ENCODE data around the gene CHCT1.
"Not testable (repeated sequence)": the region's sequence is repeated elsewhere in the genome, so short reads cannot be mapped to it uniquely, and the experiment has no call there.

Gene CHCT1

GRCh38 chr17:60422162-60422665 is at the start of gene CHCT1:
TSS of gene CHCT1 (plus strand) at chr17:60422489. CDS start at chr17:60422593, 104 bp downstream.
- DNase-seq (ENCODE audit: low read depth) = no peak

- DNase-seq (ENCODE audit: low read depth) = peak; percentile 95
Measured at GRCh38 chr17:60372790-60373483, 49.4 kb upstream of the CHCT1 start.

DNA sequence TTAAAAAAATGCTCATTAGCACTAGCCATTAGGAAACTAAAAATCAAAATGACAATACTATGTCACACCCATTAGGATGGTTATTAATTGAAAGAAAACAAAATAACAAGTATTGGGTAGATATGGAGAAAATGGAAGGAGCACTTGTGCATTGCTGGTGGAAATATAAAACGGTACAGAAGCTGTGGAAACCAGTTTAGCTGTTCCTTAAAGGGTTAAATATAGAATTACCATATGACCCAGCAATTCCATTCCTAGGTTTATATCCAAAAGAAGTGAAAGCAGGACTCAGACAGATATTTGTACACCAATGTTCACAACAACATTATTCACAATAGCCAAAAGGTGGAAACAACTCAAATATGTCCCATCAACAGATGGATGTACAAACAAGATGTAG is 44.1 kb upstream of the CHCT1 start:
- not testable (repeated sequence) for DNase-seq (ENCODE audit: low read depth)

- DNase-seq (ENCODE audit: low read depth) = not testable (repeated sequence)
Measured at GRCh38 chr17:60379461-60379860, 42.8 kb upstream of the CHCT1 start.

- DNase-seq (ENCODE audit: low read depth) = no peak
Measured at GRCh38 chr17:60381958-60382357, 40.3 kb upstream of the CHCT1 start.

DNA sequence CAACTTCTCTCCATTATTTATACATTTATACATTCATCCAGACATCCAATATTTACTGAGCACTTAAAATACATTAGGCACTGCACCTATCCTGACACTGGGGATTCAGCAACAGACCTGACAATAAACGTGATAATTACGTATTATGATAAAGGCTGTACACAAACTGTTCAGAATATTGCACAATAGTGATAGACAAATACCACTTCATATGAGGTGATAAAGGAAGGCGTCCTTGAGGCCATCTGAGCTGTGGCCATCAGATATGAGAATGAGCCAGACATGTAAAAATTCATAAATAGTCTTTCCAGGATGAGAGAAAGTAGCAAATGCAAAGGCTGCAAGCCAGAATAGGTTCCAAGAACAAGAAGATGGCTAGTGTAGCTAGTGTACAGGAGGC is 38.9 kb upstream of the CHCT1 start:
- DNase-seq (ENCODE audit: low read depth) = no peak

DNA sequence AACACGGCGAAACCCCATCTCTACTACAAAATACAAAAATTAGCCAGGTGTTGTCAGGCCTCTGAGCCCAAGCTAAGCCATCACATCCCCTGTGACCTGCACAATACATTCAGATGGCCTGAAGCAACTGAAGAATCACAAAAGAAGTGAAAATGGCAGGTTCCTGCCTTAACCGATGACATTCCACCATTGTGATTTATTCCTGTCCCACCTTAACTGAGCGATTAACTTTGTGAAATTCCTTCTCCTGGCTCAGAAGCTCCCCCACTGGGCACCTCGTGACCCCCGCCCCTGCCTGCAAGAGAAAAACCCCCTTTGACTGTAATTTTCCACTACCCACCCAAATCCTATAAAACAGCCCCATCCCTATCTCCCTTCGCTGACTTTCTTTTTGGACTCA is 37.4 kb upstream of the CHCT1 start:
- not testable (repeated sequence) for DNase-seq (ENCODE audit: low read depth)

DNA sequence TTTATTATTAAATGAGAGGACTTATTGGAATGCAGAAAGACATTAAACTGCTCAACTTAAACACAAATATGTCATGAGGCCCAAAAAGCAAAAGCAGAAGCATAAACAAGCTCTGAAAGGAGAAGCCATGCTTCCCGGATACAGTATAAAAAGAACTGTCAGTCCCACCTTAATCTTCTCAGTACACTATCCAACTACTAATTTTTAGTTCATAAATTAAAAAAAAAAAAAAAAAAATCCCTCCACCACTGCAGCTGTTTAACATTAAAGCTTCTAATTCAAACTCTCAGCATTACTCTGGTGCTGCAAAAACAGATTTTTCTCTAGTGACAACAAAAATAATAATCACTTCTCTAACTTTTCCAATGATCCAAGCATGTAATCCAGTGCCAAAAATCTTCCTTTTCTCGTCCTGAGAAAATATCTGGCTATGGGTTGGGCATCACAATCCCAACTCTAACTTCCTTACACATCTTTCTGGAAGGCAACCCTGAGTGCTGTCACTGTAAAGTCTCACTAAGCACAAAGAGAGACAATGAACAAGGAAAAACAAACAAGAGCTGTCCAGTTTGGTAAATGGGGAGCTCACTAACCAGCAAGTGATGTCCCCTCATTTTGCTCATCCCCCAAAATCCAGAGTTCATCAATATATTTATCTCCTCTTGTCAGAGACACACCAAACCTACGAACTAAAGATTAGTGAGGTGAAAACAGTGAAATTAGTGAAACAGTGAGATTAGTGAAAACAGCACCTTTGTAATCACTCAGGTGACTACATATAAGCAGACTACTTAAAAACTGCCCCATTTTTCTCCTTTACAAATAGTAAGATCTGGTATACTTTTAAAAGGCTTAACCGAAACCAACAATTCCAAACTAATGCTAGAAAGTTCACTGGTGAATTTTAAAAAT is 35.9 kb upstream of the CHCT1 start:
- no peak for DNase-seq (ENCODE audit: low read depth)

GRCh38 chr17:60387666-60388065 is 34.6 kb upstream of the CHCT1 start:
- DNase-seq (ENCODE audit: low read depth) = no peak

- DNase-seq (ENCODE audit: low read depth) = no peak
Measured at GRCh38 chr17:60388742-60389141, 33.5 kb upstream of the CHCT1 start.

DNA sequence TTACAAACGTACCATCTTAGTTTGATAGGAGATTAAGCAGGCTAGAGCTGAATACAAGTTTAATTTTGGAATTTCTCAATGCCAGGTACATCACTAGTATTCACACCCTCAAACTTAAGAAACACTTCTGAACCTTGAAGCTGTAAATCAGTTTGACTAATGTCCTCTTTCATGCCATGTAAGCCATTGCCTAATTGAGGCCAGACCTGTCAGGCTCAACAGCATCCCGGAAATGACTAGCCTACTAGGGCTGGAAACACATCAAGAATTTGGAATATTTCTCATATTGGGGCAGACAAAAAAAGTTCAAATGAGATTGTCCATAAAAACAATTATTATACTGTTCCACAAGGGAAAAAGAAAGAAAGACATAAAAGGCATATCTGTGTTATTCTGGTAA is 32.1 kb upstream of the CHCT1 start:
- DNase-seq (ENCODE audit: low read depth) = peak; percentile 79

DNA sequence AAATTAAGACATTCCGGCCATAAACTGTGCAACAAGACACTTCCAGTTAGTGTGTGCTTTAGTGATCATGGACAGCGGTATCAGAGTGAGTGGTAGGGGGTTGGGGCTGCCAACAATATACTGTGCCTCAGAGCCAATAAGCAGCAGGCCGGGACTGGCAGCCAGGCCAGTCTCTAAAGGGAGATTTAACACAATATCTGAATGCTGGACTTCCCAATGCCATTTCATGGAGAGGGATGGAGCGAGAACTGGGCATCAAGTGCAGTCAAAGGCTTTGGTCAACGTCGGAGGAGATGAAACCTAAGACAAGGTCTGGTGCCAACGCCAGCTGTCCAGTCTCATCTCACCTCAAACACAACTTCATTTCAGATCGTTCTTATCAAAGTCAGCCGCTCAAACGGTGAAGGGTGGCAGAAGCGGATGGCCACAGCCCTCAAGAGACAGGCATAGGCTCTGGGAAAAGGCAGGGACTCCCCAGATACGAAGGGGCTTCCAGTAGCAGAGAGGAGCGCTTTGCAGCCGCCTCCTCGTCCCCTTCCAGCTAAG is 31.3 kb upstream of the CHCT1 start:
- peak; percentile 56 for DNase-seq (ENCODE audit: low read depth)

DNA sequence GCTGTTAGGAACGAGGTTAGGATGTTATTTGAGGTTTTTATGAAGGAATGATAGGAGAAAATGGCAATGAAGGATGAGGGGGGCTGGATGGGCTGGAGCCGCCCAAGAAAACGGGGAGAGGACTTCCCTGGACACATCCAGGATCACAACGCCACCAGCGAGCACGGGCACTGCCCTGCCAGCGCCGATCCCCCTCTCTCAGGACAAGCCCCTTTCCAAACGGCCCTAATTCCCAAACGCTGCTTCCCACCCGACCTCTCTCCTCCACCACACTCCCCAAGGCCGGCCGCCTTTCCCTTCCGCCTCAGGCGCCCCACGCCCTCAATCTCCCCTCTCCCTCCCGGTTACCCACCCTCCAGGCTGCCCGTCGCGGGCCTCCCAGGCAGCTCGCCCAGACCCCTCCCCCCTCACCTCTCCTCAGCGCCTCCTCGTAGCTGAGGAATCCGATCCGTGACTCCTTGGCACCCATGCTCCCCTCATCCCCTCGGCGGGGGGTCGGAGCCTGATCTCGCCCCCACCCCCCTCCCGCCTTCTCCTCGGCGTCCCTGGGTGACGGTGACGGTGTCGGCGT is 30.7 kb upstream of the CHCT1 start:
- DNase-seq (ENCODE audit: low read depth) = peak; percentile 47

- DNase-seq (ENCODE audit: low read depth) = peak; percentile 99
Measured at GRCh38 chr17:60392042-60392844, 30.0 kb upstream of the CHCT1 start, which contains the start of gene USP32. TSS of gene USP32 (minus strand) at chr17:60392133. CDS start at chr17:60391939, 194 bp downstream.

GRCh38 chr17:60392845-60393702 is 29.2 kb upstream of the CHCT1 start:
- DNase-seq (ENCODE audit: low read depth) = peak; percentile 72

DNA sequence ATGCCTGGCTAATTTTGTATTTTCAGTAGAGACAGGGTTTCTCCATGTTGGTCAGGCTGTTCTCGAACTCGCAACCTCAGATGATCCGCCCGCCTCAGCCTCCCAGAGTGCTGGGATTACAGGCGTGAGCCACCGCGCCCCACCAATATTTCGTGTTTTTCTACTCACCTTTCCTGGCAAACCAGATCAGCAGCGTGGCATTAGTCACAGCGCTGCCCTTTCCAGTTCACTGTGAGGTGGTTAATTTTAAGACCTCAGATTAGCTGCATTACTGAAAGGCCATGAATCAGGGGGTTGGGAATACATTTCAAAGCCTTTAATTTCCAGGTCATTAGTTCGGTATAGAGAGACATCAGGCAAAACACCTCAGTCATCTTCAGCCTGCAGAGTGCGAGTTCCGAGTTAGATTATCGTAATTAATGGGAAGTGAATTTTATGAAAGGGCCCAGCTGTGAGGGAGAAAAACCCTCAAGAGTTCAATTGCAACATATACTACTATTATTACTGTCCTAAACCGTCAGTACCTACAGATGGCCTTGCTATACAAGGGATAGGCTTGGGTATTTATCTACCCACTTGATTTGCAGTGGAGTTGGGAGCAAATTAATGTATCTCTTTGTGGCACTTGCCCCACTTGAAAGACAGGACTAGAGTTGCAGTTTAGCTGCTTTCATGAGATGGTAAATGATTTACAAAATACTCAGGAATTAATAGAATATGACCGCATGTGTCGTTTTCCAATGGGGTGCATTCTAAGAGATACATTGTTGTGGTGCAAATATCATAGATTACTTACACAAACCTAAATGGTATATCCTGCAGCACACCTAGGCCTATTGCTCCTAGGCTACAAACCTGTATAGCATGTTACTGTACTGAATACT is 28.2 kb upstream of the CHCT1 start:
- DNase-seq (ENCODE audit: low read depth) = no peak

- DNase-seq (ENCODE audit: low read depth) = no peak
Measured at GRCh38 chr17:60395508-60396065, 26.7 kb upstream of the CHCT1 start.

- no peak for DNase-seq (ENCODE audit: low read depth)
Measured at GRCh38 chr17:60396412-60396811, 25.9 kb upstream of the CHCT1 start.
